Retinal pigment epithelial cell (primary cell): ENCODE results near the gene SNRPE.

Experiments
- DNase-seq: peaks from one replicate; pipeline ENCODE4 v3.0.0-alpha.2; 2010; ENCODE audit warnings: low read depth
- H3K4me3 ChIP-seq: 2 replicates; pipeline ENCODE4 v1.5.1; 2011; ENCODE audit warnings: mild to moderate bottlenecking, low read length, control low read depth, moderate library complexity
- CTCF ChIP-seq: conservative IDR thresholded peaks from 2 replicates; pipeline ENCODE4 v1.5.1; 2011; ENCODE audit warnings: low read depth, low read length, control low read depth, inconsistent platforms

SNRPE gene

GRCh38 chr1:203858055-203858454 lies 3.3 kb upstream of the SNRPE start:
- DNase-seq, result peak; percentile 15
- no peak for TF ChIP-seq CTCF
- no peak overlapping the region for H3K4me3 ChIP-seq

GRCh38 chr1:203858975-203859374 lies 2.4 kb upstream of the SNRPE start:
- no peak for TF ChIP-seq CTCF

GRCh38 chr1:203860396-203861025 lies 888 bp upstream of the SNRPE start:
- peak overlapping the region; percentile 99 for H3K4me3 ChIP-seq
- TF ChIP-seq CTCF, result no peak
- peak; percentile 92 for DNase-seq

More at GRCh38 chr1:203858975-203859374, 2.4 kb upstream of the SNRPE start:
- no peak for DNase-seq
- no peak overlapping the region for H3K4me3 ChIP-seq

- no peak for TF ChIP-seq CTCF
- no peak overlapping the region for H3K4me3 ChIP-seq
- DNase-seq, result no peak
Measured at GRCh38 chr1:203867802-203868201, 6.4 kb downstream of the SNRPE start.

- no peak overlapping the region for H3K4me3 ChIP-seq
- no peak for TF ChIP-seq CTCF
- DNase-seq, result no peak
Measured at GRCh38 chr1:203870245-203870644, 8.8 kb downstream of the SNRPE start.

GRCh38 chr1:203871114-203871880 lies 9.9 kb downstream of the SNRPE start:
- peak; percentile 93 for TF ChIP-seq CTCF
- DNase-seq, result no peak
- no peak overlapping the region for H3K4me3 ChIP-seq

GRCh38 chr1:203873094-203873493 lies 11.7 kb downstream of the SNRPE start:
- TF ChIP-seq CTCF, result no peak
- DNase-seq, result no peak
- no peak overlapping the region for H3K4me3 ChIP-seq
